Measurements from ENCODE around the gene SIK1. TPM values are rescaled to one million over a fixed set of nuclear protein-coding genes. Genes with fewer than 3 reads are reported as not detected.
"Not testable (repeated sequence)": the region's sequence is repeated elsewhere in the genome, so short reads cannot be mapped to it uniquely, and the experiment has no call there.

SIK1 gene
- total RNA-seq, 1 donor from 2014 or later, result 29.2 TPM

- DNase-seq (ENCODE audit: low spot score), result not testable (repeated sequence)
Observed at GRCh38 chr21:43439316-43440075, 12.6 kb upstream of the SIK1 start.

GRCh38 chr21:43436272-43436671 is 9.3 kb upstream of the SIK1 start:
- not testable (repeated sequence) for DNase-seq (ENCODE audit: low spot score)

- DNase-seq (ENCODE audit: low spot score), result not testable (repeated sequence)
Observed at GRCh38 chr21:43433340-43434136, 6.6 kb upstream of the SIK1 start.

GRCh38 chr21:43430830-43431416 is 4.0 kb upstream of the SIK1 start:
- DNase-seq (ENCODE audit: low spot score), result not testable (repeated sequence)

- DNase-seq (ENCODE audit: low spot score), result not testable (repeated sequence)
Observed at GRCh38 chr21:43428964-43429363, 2.0 kb upstream of the SIK1 start.

GRCh38 chr21:43427242-43427559 is 270 bp upstream of the SIK1 start:
- not testable (repeated sequence) for DNase-seq (ENCODE audit: low spot score)

GRCh38 chr21:43426004-43426403 is 927 bp downstream of the SIK1 start:
- not testable (repeated sequence) for DNase-seq (ENCODE audit: low spot score)

GRCh38 chr21:43419475-43419874 is 7.5 kb downstream of the SIK1 start:
- DNase-seq (ENCODE audit: low spot score), result not testable (repeated sequence)

- not testable (repeated sequence) for DNase-seq (ENCODE audit: low spot score)
Observed at GRCh38 chr21:43414576-43414975, 12.4 kb downstream of the SIK1 start.

- not testable (repeated sequence) for DNase-seq (ENCODE audit: low spot score)
Observed at GRCh38 chr21:43412020-43412788, 14.7 kb downstream of the SIK1 start.

- not testable (repeated sequence) for DNase-seq (ENCODE audit: low spot score)
Observed at GRCh38 chr21:43410456-43411068, 16.4 kb downstream of the SIK1 start.

- not testable (repeated sequence) for DNase-seq (ENCODE audit: low spot score)
Observed at GRCh38 chr21:43407139-43407538, 19.8 kb downstream of the SIK1 start.

GRCh38 chr21:43404450-43404849 is 22.5 kb downstream of the SIK1 start:
- not testable (repeated sequence) for DNase-seq (ENCODE audit: low spot score)

- DNase-seq (ENCODE audit: low spot score), result not testable (repeated sequence)
Observed at GRCh38 chr21:43403651-43404430, 23.1 kb downstream of the SIK1 start.

- DNase-seq (ENCODE audit: low spot score), result not testable (repeated sequence)
Observed at GRCh38 chr21:43401125-43401524, 25.8 kb downstream of the SIK1 start.

GRCh38 chr21:43399595-43400015 is 27.3 kb downstream of the SIK1 start:
- not testable (repeated sequence) for DNase-seq (ENCODE audit: low spot score)

- not testable (repeated sequence) for DNase-seq (ENCODE audit: low spot score)
Observed at GRCh38 chr21:43399136-43399535, 27.8 kb downstream of the SIK1 start.

- not testable (repeated sequence) for DNase-seq (ENCODE audit: low spot score)
Observed at GRCh38 chr21:43398533-43398932, 28.4 kb downstream of the SIK1 start.

- DNase-seq (ENCODE audit: low spot score), result not testable (repeated sequence)
Observed at GRCh38 chr21:43398000-43398399, 28.9 kb downstream of the SIK1 start.

GRCh38 chr21:43397439-43397808 is 29.5 kb downstream of the SIK1 start:
- DNase-seq (ENCODE audit: low spot score), result not testable (repeated sequence)
